NOMO-1 treated with dmso at 0.1 percent for 144 hours (cell line): Measurements from ENCODE around the gene SURF1.
A peak's percentile ranks its signal among the peaks of the same experiment; 100 is the strongest.
"Not testable (repeated sequence)": the region's sequence is repeated elsewhere in the genome, so short reads cannot be mapped to it uniquely, and the experiment has no call there.

ENCODE experiments used
- DNase-seq: peaks from one replicate; lab custom pipeline; 2025; ENCODE audit not compliant: unreplicated experiment; lab: John Stamatoyannopoulos, UW

The SURF1 gene

GRCh38 chr9:133346021-133346785 is 10.1 kb downstream of the SURF1 start:
- DNase-seq = no peak

- no peak for DNase-seq
These were observed 10.7 kb downstream of the SURF1 start for GRCh38 chr9:133345596-133345995.

- DNase-seq = no peak
These were observed 11.3 kb downstream of the SURF1 start for GRCh38 chr9:133344979-133345378.

GRCh38 chr9:133344071-133344470 is 12.2 kb downstream of the SURF1 start:
- no peak for DNase-seq

GRCh38 chr9:133342570-133342969 is 13.7 kb downstream of the SURF1 start:
- DNase-seq = no peak

GRCh38 chr9:133342069-133342406 is 14.2 kb downstream of the SURF1 start:
- DNase-seq = no peak

GRCh38 chr9:133341369-133342068 is 14.8 kb downstream of the SURF1 start:
- no peak for DNase-seq

- DNase-seq = no peak
These were observed 15.4 kb downstream of the SURF1 start for GRCh38 chr9:133340916-133341315.

GRCh38 chr9:133340256-133340655 is 16.0 kb downstream of the SURF1 start:
- DNase-seq = no peak

GRCh38 chr9:133339641-133340040 is 16.6 kb downstream of the SURF1 start:
- DNase-seq = no peak

- DNase-seq = peak; percentile 92
These were observed 20.1 kb downstream of the SURF1 start, which contains the start of gene SURF6 for GRCh38 chr9:133335924-133336811. SURF6 (minus strand) TSS chr9:133336188; CDS start chr9:133336132, 56 bp downstream.

GRCh38 chr9:133334888-133335287 is 21.4 kb downstream of the SURF1 start:
- DNase-seq = not testable (repeated sequence)

GRCh38 chr9:133334161-133334560 is 22.1 kb downstream of the SURF1 start:
- no peak for DNase-seq

GRCh38 chr9:133333566-133333965 is 22.7 kb downstream of the SURF1 start:
- no peak for DNase-seq

GRCh38 chr9:133333011-133333410 is 23.3 kb downstream of the SURF1 start:
- no peak for DNase-seq

- DNase-seq = no peak
These were observed 23.9 kb downstream of the SURF1 start for GRCh38 chr9:133332381-133332730.

GRCh38 chr9:133331641-133332380 is 24.5 kb downstream of the SURF1 start:
- no peak for DNase-seq

- DNase-seq = no peak
These were observed 25.1 kb downstream of the SURF1 start for GRCh38 chr9:133331221-133331620.

GRCh38 chr9:133329306-133330156 is 26.8 kb downstream of the SURF1 start:
- not testable (repeated sequence) for DNase-seq
